AG04449 (cell line): ENCODE measurements around the gene CACNA1C.

Experiments used
- CTCF ChIA-PET: fragments of 350-600 bp; formaldehyde crosslinking; extraction: SDS; loops from one replicate; lab custom pipeline; 2021; ENCODE audit warnings: antibody characterized with exemption; lab: Yijun Ruan, JAX
- POLR2A ChIA-PET: fragments of 400-600, 350-600 bp; formaldehyde crosslinking; extraction: SDS; loops from one replicate; lab custom pipeline; 2020; ENCODE audit warnings: antibody characterized with exemption, inconsistent platforms; lab: Yijun Ruan, JAX
- DNase-seq: peaks from one replicate; pipeline ENCODE4 v3.0.0-alpha.2; 2010; ENCODE audit warnings: low read depth, low spot score
- H3K4me3 ChIP-seq: 2 replicates; pipeline ENCODE4 v1.5.1; 2011; ENCODE audit warnings: low read depth, mild to moderate bottlenecking, control low read depth, low read length
- TF ChIP-seq, protein P1 (sequence below): IDR thresholded peaks from one replicate; pipeline ENCODE4 v1.5.1; 2011; ENCODE audit warnings: mild to moderate bottlenecking, moderate library complexity, low read length, control low read depth, inconsistent platforms; ENCODE audit not compliant: insufficient read depth; ENCODE audit errors: missing control alignments

CACNA1C gene

DNA sequence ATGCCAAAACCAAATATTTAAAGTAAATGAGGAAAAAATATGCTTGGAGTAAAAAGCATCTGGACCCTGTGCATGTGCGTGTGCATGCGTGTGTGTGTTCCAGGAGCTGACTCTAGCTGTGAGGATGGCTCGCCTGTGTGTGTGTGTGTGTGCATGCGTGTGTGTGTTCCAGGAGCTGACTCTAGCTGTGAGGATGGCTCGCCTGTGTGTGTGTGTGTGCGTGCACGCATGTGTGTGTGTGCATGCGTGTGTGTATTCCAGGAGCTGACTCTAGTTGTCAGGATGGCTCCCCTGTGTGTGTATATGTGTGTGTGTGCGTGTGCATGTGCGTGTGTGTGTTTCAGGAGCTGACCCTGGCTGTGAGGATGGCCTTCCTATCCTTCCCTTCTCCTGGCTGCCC, 357.7 kb downstream of the CACNA1C start:
- TF ChIP-seq, protein P1, sequence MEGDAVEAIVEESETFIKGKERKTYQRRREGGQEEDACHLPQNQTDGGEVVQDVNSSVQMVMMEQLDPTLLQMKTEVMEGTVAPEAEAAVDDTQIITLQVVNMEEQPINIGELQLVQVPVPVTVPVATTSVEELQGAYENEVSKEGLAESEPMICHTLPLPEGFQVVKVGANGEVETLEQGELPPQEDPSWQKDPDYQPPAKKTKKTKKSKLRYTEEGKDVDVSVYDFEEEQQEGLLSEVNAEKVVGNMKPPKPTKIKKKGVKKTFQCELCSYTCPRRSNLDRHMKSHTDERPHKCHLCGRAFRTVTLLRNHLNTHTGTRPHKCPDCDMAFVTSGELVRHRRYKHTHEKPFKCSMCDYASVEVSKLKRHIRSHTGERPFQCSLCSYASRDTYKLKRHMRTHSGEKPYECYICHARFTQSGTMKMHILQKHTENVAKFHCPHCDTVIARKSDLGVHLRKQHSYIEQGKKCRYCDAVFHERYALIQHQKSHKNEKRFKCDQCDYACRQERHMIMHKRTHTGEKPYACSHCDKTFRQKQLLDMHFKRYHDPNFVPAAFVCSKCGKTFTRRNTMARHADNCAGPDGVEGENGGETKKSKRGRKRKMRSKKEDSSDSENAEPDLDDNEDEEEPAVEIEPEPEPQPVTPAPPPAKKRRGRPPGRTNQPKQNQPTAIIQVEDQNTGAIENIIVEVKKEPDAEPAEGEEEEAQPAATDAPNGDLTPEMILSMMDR: no peak
- CTCF ChIA-PET: interaction anchor here (0.7 to 8.0 kb wide), 2 partner anchors 15 to 18 kb away, joined by 3 to 48 read pairs; no protein-coding TSS in a partner anchor
- DNase-seq: no peak
- H3K4me3 ChIP-seq: no peak overlapping the region
- POLR2A ChIA-PET: interaction anchor here (0.8 kb wide), 1 partner anchor 9 kb away, joined by 6 read pairs; no protein-coding TSS in a partner anchor

DNA sequence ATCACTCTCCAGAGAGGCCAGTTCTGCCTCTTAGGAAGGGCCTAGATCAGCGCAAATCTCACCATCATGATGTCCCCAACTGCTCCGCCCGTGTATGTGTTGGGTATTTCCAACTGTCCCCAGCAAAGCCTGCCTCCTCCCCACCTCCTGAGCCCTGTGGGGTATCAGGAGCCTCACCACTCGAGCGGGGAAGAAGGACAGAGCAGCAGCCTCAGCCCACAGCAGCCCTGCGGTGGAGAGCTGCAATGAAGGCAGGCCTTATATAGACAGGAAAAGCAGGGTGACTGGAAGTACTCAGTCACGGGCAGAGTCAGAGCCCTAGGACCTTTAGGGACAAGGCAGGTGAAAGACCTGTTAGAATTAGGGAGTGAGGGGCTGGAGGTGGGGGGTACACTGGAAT, 358.2 kb downstream of the CACNA1C start:
- TF ChIP-seq, protein P1: no peak
- CTCF ChIA-PET: interaction anchor here (0.7 to 8.0 kb wide), 2 partner anchors 15 to 17 kb away, joined by 3 to 48 read pairs; no protein-coding TSS in a partner anchor
- H3K4me3 ChIP-seq: no peak overlapping the region
- POLR2A ChIA-PET: interaction anchor here (0.8 kb wide), 1 partner anchor 9 kb away, joined by 6 read pairs; no protein-coding TSS in a partner anchor
- DNase-seq: no peak

DNA sequence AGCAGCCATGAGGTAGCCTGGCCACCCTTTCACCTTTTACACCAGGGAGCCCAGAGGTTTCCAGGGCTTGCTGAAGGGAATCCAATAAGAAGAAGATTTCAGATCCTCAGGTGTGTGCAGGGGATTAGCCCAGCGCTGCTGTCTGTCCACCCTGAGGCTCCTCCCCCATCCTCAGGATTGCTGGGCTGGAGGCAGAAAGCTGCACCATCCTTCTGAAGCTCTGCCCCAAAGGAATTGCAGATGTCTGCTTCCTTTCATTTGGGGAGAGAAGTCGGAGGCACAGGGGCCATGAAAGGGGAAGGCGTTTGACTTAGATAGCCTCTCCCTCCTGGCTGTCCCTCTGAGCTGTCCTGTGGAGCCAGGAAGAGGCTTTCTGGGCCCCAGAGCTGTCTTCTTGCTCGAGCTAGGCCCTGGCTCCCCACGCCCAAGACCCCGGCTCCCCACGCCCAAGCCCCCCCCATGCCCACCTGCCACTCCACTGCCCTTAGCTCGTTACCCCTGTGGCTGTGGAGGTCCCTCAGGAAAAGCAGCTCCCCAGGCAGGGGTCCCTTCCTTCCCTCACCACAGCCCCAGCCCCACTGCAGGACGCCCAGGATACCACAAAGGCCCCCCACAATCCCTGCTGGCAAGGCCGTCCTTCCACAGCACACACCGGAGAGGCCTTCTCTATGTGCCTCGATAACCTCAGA, 359.0 kb downstream of the CACNA1C start:
- CTCF ChIA-PET: interaction anchor here (8.0 kb wide), 1 partner anchor 16 kb away, joined by 48 read pairs; no protein-coding TSS in a partner anchor

DNA sequence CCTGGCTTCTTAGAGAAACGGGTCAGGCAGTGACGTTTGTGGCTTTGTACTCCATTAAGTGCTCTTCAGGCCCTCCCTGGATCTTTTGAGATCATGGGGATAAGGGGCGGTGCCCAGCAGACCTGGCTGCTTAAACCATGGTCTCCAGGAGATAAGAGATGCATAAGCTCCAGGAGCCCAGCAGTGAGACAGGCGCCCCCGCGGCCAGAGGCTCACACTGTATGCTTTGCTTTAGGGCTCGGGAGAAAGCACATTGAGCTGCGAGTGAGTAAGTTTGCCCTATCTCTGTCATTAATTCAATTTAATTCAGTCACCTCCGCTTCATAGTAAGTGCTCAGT, 359.5 kb downstream of the CACNA1C start:
- DNase-seq: no peak
- CTCF ChIA-PET: interaction anchor here (8.0 kb wide), 1 partner anchor 17 kb away, joined by 48 read pairs; no protein-coding TSS in a partner anchor
- TF ChIP-seq, protein P1: no peak
- H3K4me3 ChIP-seq: no peak overlapping the region
- POLR2A ChIA-PET: no interaction called here

More for the DNA sequence above, 359.0 kb downstream of the CACNA1C start:
- POLR2A ChIA-PET: no interaction called here
- no peak for DNase-seq
- TF ChIP-seq, protein P1: no peak
- no peak overlapping the region for H3K4me3 ChIP-seq

DNA sequence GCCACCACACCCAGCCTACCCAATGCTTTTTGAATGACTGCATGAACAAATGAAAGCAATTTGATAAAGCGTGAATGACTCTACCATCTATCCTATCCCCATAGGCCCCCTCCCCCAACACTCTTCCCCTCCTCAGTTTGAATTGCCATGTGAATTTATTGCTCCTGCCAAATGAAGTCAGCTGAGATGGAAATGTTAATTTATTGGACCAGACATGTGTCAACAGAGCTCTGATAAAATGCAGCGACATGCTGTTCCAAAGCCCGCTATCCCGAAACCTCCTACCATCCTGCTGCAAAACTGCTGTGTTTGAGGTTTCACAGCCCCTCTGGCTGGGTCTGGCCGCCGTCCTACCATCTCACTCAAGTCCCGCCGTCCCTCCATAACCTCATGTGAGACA, 360.5 kb downstream of the CACNA1C start:
- ChIA-PET POLR2A (no interaction called here), CTCF (interaction anchor here (8.0 kb wide), 1 partner anchor 18 kb away, joined by 48 read pairs; no protein-coding TSS in a partner anchor)
- H3K4me3 ChIP-seq: no peak overlapping the region
- TF ChIP-seq, protein P1: no peak
- DNase-seq: no peak
